GM20431 (cell line): Measurements from ENCODE around the gene SPEM2.
"Not testable (repeated sequence)": the region's sequence is repeated elsewhere in the genome, so short reads cannot be mapped to it uniquely, and the experiment has no call there.

Experiments used
- in situ Hi-C: fragments of 300-500 bp; cut with MseI, MboI; formaldehyde crosslinking; loops from one replicate; pipeline ENCODE4 v1.15.0; 2020; ENCODE audit warnings: low sequenced_read_pairs; ENCODE audit not compliant: unreplicated experiment

Gene SPEM2

DNA sequence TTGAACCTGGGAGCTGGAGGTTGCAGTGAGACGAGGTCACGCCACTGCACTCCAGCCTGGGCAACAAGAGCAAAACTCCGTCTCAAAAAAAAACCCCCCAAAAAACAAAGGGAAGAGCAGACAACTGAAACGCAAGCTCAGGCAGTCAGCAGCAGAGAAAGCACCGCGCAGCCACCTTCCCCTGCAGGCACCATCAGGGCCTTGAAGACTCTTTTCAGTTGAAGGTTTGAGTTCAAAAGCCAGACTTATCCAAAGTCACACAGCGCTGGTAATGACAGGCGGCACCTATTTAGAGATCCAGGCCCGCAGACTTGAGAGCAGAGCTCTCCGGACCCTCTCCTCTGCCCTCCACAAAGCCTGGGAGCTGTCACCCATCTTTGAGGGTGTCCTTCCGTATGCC lies 42.9 kb downstream of the SPEM2 start:
- in situ Hi-C loops: no loop called here

GRCh38 chr17:7468804-7469389 lies 43.5 kb downstream of the SPEM2 start:
- in situ Hi-C loops: no loop called here

- in situ Hi-C loops: not testable (repeated sequence)
Observed at GRCh38 chr17:7469843-7470242, 44.4 kb downstream of the SPEM2 start.

DNA sequence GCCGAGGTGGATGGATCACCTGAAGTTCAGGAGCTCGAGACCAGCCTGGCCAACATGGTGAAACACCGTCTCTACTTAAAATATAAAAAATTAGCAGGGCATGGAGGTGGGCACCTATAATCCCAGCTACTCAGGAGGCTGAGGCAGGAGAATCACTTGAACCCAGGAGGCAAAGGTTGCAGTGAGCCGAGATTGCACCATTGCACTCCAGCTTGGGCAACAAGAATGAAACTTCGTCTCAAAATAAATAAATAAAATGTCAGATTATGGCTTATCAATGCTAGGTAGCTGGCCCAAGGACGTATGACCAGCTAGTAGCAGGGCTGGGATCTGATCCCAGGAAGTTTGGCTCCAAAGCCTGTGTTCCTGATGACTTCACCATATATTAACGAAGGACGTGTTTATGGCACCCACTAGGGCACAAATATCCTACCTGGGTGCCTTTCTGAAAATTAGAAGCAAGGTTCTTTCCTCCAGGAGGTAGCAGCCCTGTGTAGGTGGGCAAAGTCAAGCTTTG lies 45.1 kb downstream of the SPEM2 start:
- in situ Hi-C loops: not testable (repeated sequence)

DNA sequence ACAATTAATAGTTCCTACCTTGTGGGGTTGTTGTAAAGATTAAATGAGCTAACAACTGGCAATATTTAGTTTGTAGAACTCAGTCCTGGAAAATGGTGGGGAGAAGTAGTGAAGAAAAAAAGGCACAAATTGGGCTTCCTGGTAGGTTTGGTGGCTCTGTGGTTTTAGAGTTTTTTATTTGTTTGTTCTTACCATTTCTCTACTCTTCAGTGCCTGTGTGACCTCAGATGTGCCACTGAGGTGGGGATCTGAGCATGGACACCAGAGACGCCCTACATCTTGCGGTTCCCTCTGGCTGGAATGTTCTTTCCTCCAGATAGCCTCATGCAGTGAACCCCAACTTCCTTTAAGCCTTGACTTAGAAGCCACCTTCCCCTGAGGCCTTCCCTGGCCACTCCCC lies 46.3 kb downstream of the SPEM2 start:
- in situ Hi-C loops: no loop called here

GRCh38 chr17:7474767-7475166 lies 49.4 kb downstream of the SPEM2 start:
- in situ Hi-C loops: not testable (repeated sequence)

- in situ Hi-C loops: no loop called here
Observed at GRCh38 chr17:7475764-7476422, 50.5 kb downstream of the SPEM2 start.

- in situ Hi-C loops: no loop called here
Observed at GRCh38 chr17:7476494-7476893, 51.1 kb downstream of the SPEM2 start.

GRCh38 chr17:7476951-7477350 lies 51.5 kb downstream of the SPEM2 start:
- in situ Hi-C loops: no loop called here
